GM19455 (cell line): Measurements from ENCODE around the gene PHOSPHO2.
"Not testable (repeated sequence)": the region's sequence is repeated elsewhere in the genome, so short reads cannot be mapped to it uniquely, and the experiment has no call there.

Experiments
- ATAC-seq: cut with Tn5 transposase; IDR thresholded peaks from one replicate; pipeline ENCODE4 v1.9.1; 2021; ENCODE audit not compliant: unreplicated experiment

Gene PHOSPHO2

GRCh38 chr2:169683425-169684134, 10.7 kb upstream of the PHOSPHO2 start:
- ATAC-seq: no peak

- ATAC-seq: no peak
Observed at GRCh38 chr2:169684135-169684565, 10.1 kb upstream of the PHOSPHO2 start.

DNA sequence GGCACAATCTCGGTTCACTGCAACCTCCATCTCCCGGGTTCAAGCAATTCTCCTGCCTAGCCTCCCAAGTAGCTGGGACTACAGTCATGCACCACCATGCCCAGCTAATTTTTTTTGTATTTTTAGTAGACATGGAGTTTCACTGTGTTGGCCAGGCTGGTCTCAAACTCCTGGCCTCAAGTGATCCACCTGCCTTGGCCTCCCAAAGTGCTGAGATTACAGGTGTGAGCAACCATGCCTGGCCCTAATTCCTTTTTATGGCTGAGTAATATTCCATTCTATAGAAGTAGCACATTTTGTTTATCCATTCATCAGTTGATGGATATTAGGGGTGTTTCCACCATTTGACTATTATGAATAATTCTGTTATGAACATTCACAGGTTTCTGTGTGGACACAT, 9.6 kb upstream of the PHOSPHO2 start:
- ATAC-seq: not testable (repeated sequence)

- ATAC-seq: not testable (repeated sequence)
Observed at GRCh38 chr2:169686825-169687224, 7.4 kb upstream of the PHOSPHO2 start.

DNA sequence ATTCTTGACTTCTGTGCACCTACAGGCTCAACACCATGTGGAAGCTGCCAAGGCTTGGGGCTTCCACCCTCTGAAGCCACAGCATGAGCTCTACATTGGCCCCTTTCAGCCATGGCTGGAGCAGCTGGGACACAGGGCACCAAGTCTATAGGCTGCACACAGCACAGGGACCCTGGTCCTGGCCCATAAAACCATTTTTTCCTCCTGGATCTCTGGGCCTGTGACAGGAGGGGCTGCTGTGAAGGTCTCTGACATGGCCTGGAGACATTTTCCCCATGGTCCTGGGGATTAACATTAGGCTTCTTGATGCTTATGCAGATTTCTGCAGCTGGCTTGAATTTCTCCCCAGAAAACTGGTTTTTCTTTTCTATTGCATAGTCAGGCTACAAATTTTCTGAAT, 6.3 kb upstream of the PHOSPHO2 start:
- ATAC-seq: not testable (repeated sequence)

- ATAC-seq: no peak
Observed at GRCh38 chr2:169690958-169691357, 3.3 kb upstream of the PHOSPHO2 start.

- ATAC-seq: no peak
Observed at GRCh38 chr2:169692718-169693117, 1.6 kb upstream of the PHOSPHO2 start.

- no peak for ATAC-seq
Observed at GRCh38 chr2:169693360-169693759, 909 bp upstream of the PHOSPHO2 start.

GRCh38 chr2:169694894-169695260, 608 bp downstream of the PHOSPHO2 start:
- no peak for ATAC-seq

DNA sequence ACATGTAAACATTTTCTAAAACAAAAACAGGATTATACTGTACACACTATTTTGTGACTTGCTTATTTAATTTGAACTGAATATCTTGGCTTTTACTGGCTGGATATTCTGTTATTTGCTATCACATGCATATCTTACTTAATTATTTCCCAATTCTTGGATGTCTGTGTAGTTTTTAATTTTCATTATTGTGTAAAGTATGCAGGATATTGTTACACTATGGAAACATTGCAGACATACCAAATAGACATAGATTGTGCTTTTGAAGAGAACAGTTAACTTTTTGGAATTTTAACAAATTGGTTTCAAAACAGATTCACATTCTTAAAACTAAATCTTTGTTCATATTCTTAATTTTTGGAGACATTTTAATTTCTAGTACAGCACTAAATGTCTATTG, 2.1 kb downstream of the PHOSPHO2 start:
- ATAC-seq: no peak

DNA sequence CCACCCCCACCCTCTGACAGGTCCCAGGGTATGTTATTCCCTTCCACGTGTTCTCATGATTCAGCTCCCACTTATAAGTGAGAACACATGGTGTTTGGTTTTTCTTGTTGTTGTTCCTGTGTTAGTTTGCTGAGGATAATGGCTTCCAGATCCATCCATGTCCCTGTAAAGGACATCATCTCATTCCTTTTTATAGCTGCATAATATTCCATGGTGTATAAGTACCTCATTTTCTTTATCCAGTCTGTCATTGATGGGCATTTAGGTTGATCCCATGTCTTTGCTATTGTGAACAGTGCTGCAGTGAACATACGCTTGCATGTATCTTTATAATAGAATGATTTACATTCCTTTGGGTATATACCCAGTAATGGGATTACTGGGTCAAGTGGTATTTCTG, 4.9 kb downstream of the PHOSPHO2 start:
- not testable (repeated sequence) for ATAC-seq

- no peak for ATAC-seq
Observed at GRCh38 chr2:169702996-169703395, 8.7 kb downstream of the PHOSPHO2 start.

DNA sequence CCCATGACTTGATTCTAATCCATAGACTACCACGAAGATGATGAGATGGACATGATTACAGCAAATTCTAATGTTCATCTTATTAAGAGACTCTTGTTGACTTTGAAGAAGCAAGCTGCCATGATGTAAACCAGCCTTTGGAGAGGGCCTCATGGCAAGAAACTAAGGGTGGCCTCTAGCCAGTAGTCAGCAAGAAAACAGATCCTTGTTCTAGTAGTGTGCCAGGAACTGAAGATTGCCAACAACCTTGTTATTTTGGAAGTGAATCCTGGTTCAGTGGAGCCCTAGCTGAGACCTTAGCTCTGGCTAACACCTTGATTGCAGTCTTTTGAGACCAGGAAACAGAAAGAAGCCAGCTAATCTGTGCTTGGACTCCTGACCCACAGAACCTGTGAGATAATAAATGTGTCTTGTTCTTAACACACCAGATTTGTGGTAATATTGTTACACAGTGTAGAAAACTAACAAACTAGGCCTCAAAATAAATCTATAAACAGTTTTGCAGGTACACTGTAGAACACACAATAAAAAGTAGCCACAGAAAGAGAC, 10.0 kb downstream of the PHOSPHO2 start:
- no peak for ATAC-seq

DNA sequence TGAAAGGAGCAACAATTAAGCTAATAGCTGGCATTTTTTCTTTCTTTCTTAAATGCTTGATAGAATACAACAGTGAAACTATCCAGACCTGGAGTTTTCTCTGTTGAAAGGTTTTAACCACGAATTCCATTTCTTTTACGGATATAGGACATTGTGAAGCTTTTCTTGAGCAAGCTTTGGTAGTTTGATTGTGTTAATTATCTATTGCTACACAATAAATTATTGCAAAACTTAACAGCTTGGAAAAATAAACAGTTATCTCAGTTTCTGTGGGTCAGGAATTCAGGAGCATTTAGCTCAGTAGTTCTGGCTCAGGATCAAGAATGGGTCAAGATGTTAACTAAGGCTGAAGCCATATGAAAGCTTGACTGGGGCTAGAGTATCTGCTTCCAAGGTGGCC, 11.7 kb downstream of the PHOSPHO2 start:
- no peak for ATAC-seq

DNA sequence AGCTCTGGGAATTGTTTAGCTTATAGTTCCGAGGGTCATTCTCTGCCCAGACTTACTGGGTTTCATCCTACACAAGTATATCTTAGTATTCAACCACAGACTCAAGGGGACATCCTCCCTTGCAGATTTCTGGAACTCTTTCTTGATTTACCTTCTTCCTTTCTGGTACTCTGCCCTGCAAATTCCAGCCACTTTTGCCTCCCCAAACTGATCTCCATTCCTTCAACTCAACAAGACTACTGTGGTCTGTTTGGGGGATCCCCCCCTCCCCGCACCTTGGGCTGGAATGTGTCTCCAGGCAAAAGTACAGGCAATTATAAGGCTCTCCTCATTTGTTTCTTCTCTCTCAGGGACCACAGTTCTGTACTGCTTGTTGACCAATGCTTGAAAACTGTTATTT, 13.4 kb downstream of the PHOSPHO2 start:
- ATAC-seq: no peak

GRCh38 chr2:169709331-169709730, 15.1 kb downstream of the PHOSPHO2 start:
- no peak for ATAC-seq

GRCh38 chr2:169709981-169710380, 15.7 kb downstream of the PHOSPHO2 start:
- no peak for ATAC-seq

DNA sequence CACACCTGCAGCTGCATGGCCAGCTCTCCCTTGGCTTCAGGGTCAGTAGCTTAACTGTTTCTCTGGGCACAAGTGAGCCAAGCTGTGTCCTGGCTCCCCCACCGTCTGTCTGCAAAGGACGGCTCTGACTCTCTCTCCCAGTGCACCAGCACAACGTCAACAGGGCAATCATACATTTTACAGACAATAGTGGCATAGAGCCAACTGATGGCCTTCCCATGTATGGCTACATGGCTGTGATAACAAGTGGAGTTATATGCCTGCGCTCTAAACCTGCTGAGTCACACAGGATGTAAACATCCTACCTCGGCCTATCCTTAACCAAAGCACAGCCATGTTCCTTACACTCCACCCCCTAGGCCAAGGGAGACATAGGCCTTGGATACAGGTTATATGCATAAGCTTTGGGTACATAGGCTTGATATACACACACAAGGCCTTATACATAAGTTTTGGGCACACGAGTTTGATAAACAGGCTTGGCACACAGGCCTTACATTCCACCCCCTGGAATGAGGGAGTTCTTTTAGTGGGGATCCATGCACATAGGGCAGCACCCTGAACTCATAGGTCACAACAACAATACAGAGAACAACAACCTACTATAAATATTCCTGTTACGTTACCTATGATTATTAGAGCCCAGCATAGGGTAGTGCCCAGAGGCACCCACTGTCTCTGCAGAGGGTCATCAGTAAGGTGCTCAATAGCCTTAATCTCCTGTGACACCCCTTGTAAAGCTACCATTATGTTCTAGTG, 17.7 kb downstream of the PHOSPHO2 start:
- no peak for ATAC-seq

GRCh38 chr2:169712791-169713227, 18.5 kb downstream of the PHOSPHO2 start:
- ATAC-seq: no peak

DNA sequence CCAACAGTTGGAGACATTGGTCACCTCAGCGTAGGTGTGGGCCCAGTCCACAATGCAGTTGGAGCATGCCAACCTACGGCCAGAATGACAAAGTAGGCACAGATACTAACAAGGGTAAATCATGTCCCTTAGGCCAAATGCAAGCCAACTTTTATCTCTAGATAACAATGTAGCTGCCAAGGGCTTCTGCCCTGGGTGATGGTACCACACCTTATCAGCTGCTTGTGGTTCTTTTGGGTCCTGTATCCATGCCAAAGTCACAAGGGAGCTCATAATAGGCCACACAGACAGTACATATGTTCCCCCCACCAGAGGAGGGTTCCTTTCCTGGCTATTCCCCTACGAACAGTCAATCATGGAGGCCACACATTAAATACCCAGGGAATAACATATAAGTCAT, 19.1 kb downstream of the PHOSPHO2 start:
- no peak for ATAC-seq

DNA sequence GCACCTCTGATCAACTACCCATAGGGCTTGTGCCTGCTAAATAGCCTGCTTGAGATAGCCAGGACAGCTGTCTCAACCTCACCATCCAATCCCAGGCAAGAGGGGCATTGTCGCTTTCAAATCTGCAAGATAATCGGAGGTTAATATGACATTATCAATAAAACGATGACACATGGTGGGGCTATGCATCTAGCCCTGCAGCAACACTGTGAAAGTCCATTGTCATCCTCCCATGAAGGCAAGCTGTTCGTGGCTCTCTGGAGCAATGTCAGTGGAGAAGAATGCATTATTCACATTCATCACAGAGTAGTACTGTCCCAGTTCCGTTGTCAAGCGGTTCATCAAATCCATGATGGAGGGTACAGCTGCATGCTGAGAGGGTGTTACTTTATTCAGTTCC, 20.4 kb downstream of the PHOSPHO2 start:
- ATAC-seq: no peak
